Stimulated activated CD8-positive, alpha-beta memory T cell treated with anti-CD3 and anti-CD28 coated beads, Interleukin-12 subunit alpha, Interleukin-12 subunit beta, amount 100 ng/mL, for 1 hour (primary cell): ENCODE results near the gene COL4A2.

Experiments used
- DNase-seq: peaks from one replicate; pipeline ENCODE4 v3.0.0-alpha.2; 2020; ENCODE audit warnings: low read depth

COL4A2 gene

DNA sequence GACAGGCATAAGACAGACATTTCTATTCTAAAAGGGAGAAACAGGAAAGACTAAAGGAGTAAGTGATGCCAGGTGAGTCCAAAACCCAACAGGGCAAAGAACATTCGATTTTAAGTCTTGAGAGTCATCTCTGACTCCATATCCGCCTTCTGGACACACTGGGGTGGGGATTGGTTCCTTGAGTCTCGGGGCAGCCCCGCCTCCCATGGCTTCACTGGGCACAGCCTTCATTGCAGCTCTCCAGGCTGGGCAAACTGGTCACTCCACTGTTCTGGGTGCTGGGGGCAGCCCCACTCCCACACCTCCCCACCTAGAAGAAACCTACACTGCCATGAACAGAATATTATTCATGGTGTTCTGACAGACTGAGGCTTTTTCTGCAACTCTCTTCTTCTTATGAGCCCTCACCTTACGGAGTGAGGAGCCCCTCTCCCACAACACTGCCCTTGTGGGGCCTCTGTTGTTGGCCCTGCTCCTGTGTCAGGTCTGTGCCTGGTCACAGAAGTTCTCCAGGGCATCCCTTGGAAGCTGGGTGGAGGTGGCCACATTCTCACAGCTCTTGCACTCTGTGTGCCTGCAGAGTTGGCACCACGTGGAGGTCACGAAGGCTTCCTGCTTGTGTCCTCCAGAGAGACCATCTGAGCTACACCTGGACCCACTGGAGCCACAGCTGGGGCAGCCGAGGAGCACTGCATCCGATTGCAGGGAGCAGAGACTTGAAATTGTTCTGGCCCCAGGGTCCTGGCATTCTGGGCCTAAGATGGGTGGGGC lies 95.4 kb downstream of the COL4A2 start:
- no peak for DNase-seq

DNA sequence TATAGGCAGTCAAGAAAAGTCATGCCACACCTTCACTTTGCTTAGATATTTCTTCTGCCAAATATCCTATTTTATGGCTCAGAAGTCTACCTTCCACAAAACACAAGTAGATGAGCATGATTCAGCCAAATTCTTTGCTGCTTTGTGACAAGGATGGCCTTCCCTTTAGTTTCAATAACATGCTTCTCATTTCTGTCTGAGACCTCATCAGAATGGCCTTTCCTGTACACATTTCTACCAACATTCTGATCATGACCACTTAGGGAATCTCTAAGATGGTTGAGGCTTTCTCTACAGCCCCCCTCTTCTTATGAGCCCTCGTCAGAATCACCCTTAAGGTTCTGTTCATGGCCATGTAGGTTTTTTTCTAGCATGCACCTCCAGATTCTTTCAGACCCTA lies 96.2 kb downstream of the COL4A2 start:
- no peak for DNase-seq

DNA sequence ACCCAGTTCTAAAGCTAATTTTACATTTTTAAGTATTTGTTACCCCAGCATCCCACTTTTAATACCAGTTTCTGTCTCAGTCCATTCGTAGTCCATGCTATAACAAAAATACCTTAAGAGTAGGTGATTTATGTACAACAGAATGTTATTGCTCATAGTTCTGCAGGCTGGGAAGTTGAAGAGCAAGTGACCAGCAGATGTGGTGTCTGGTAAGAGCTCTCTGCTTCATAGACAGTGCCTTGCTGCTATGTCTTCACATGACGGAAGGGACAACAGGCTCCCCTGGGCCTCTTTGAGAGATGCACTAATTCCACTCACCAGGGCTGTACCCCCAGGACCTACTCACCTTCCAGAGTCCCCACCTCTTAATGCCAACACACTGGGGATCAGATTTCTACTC lies 96.6 kb downstream of the COL4A2 start:
- DNase-seq, result no peak

DNA sequence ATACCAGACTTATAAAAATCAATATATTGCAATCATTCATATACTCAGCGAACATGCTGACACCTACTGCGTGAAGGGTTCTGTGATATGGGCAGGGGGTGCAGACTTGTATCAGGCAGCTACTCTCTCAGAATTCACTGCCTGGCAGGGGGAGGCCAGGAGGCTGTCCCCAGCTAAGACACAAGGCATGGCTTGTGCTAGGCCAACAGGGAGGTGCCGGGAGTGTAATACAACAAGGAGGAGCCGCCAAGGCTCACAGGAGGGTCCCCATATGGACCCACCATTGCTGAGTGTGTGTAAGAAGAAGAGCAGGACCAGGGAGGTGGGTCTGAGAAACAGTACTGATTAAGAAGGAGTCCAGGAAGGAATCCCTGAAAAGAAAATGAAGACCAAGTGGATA lies 97.2 kb downstream of the COL4A2 start:
- no peak for DNase-seq

DNA sequence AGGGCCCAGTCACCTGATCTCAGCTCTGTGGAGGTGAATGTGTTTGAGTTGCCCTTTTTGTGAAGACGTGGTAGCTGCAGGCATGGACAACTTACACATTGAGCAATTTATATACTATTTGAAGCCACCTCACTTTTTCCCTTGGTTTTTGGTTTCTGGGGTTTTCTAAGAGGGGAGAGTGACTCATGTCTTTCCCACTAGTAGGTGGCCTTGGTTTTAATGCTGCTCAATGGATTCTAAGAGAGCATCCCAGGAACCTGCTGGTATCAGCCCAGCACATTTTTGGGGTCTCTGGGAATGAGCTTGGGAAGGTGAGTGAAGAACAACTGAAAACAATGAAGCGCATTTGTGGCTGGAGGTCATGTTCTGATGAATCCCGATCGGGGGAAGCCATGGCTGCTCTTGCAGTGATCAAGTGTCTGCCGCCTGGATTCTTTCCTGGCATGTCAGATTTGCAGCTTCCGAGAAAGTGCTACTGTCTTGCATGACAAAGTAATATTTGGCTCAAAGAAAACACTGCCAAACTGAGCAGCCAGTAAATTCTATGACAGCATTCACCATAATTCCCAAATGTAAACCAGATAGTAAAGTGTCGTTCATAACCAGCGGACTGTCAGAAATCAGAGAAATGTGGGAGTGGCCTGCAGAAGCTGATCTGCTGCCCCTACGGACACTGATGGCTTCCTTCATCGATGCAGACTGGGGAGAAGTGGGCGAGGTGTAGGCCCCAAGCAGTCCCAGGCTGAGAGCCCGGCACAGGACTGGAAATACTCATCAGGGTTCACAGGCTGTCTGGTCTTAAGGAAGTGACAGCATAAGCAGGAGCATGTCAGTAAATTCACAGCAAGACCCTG lies 98.7 kb downstream of the COL4A2 start:
- no peak for DNase-seq

DNA sequence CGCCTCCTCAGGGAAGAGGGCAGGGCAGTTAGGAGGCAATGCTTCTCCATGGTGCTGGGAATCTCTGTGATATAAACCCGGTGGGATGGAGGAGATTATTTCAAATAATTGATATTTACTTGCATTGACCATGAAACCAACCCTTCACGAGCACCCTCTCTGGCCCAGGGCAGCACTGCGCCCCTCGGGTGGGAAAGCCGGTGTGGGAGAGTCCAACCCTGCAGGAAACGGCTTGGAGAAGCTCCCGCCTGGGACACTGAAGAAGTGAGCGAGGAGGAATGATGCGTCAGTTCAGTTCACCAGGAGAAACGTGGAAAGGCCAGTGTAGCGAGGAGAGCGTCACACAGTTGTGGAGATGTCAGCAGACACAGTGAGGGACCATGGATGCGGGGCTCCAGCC lies 99.9 kb downstream of the COL4A2 start:
- no peak for DNase-seq

DNA sequence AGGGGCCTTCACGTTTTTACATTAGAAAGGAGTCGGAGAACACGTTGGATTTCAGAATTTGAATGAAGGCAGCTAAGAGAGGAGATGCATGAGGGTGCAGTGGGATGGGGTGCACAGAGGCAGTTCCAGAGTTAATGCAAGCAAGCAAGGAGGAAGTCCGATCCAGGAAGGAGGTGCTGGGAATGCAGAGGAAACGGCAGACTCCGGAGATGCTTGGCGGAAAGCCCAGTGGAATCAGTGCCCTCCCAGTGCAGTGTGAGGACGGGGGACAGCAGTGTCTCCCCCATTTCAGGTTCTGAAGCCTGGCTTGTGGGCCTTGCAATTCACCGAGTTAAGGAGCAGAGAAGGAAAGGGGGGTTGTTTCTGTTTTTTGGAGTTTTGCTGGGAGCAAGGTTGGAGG lies 100.4 kb downstream of the COL4A2 start:
- DNase-seq, result no peak

DNA sequence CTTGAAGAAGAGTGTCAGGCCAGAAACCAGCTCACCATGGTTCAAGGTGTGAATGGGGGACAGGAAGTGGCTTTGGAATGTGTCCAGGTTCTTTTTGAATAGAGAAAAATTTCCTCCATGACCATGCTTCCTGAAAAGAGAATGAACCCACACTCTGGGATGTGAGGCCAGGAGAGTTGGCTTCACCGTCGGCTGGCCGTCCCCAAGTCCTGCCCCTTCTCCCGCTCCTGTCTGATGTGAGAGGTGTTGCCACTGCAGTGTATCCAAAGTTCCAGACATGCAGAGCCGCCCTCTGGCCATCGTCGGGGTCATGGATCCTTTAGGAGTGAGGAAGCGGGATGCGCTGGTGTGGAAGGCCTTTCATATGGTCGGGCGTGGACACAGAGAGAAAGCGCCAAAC lies 101.2 kb downstream of the COL4A2 start:
- DNase-seq, result no peak

DNA sequence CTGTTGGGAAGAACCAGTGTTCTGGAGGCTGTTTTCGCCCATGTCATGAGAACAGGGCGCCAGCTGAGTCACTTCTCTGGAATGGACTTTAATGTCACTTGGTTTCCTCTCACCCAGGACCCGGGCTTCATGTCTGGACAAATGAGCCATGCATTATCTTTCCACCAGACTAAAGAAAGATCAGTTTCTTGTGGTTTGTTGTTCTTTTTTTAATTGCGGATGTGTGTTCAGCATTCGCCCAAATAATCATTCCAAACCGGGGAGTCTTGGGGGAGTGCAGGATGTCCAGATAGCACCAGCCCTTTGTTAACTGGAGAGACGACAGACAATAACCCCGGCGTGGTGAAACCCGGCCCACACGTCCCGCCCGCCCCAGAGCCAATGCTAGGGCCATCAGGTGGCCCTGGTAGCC lies 102.5 kb downstream of the COL4A2 start:
- no peak for DNase-seq

DNA sequence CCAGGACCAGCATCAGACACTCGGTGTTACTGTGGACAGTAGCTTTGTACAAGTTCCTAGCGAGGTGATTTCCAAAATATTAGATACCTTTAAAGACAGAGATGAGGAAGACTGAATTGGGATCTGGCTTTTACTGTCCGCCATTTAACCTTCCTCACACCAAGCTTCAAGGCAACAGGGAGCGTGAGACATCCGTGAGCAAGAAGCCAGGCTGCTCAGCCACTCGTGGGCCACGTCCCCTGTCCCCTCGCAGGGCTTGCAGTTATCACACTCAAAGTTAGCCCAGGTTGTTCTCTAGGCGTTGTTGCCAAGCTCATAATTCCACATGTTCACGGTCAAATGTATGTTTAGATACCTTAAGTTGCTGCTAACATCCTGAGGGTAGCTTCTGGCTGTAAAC lies 102.9 kb downstream of the COL4A2 start:
- DNase-seq, result no peak

DNA sequence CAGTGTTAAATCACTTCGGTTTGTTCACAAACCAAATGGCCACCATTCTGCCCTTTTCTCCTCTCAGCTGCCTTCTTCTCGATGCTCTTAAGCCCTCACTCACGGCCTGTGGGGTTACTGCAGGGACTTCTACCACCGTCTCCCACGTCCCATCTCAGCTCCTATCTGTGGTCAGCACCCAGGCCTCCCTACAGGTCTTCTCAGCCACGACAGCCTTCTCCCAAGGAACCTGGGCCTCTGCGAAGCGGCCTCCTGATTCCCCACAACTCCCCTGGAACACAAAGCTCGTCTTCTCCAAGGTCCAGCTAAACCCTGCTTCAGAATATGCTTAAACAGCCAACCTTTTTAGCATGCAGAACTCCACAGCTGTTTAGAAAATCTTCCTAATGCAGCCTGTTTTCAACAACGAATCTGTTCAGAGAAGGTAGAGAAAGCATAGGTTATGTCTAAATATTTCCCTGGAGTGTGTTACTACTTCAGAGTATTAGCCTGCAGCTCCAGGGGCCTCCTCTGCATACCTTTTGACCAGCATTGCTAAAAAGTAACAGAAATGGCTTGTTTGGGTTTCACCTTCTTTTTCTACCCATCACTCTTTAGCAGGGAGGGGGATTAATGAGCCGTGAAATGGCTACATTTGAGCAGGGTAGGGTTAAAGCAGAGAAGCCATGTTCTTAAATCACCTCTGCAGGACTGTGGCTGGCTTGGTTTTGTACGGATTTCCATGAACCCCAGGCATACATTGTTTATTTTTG lies 104.0 kb downstream of the COL4A2 start:
- DNase-seq, result no peak

DNA sequence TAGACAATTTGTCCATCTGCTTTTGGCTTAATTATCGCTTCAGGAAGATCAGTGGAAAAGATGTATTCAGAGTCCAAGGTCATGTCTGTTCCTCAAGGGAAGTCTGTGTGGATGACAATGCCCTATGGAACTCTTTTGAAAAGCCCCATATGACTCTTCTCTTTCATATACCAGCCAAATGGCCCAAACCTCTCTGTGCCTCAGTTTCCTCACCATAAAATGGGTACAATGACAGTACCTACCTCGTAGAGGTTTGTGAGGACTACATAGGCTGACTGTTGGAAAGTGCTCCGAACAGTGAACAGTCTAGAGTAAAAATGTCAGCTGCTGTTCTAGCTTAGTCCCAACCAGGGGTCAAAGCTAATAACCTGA lies 104.6 kb downstream of the COL4A2 start:
- no peak for DNase-seq

DNA sequence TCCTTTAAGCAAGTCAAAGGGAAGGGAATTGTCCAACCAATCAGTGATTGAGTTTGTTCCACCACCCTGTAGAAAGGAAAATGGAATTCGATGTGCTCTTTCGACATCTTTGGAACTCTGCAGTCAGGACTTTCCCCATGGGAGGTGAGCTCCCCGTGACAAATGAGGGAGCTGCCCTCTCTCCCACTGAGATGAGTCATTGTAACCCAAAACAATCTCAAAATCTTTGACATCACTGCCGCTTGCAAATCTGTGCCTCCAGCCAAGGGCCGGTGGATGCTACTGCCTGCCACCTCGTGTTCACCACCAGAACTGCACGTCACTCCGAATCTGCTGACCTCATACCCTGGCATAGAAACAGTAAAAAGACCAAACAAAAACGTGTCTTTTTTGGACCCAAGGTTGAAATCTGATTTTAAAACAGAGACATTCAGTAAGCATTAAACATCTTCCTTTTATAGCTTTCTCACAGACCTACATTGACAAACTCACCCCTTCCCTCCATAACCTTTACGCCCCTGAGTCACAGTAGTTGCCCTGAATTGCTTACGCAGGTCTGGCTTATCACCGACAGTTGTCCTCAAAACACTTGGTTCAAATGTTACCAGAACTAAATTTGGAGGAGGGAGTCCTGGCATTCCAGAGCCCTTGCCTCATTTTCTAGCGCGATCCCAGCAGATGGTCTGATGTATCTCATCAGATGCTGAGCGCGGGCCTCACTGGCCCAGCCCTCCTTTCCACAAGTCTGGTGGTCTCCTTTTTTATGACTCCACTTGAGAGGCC lies 105.2 kb downstream of the COL4A2 start:
- DNase-seq, result peak; percentile 13

DNA sequence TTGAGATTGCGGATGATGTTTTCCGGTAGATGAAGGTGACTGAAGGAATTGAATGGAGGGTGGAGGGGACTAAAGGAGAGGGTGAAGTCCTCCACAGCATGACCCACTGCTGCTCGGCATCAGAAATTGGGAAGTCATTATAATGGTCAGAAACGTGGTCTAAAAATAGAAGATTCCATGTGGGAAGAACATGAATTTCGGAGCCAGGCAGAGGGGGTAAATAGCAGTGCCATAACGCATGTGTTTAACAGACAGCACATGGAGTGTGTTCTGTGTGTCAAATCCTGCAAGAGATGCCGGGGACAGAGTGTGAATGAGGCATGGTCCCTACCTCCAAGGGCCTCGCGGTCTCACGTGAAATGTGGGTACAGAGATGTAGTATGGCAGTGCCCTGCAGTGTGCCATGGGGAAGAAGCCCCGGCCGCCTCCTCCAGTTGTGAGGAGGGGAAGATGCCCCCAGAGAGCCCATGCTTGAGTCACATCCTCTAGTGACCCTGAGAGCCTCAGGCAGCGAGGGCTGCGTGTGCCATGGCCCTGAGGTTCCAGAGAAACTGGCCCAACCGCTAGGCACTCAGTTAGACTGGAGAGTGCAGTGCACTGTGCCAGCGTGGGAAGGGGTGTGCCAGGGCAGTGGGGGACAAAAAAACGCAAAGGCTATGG lies 106.1 kb downstream of the COL4A2 start:
- DNase-seq, result no peak

DNA sequence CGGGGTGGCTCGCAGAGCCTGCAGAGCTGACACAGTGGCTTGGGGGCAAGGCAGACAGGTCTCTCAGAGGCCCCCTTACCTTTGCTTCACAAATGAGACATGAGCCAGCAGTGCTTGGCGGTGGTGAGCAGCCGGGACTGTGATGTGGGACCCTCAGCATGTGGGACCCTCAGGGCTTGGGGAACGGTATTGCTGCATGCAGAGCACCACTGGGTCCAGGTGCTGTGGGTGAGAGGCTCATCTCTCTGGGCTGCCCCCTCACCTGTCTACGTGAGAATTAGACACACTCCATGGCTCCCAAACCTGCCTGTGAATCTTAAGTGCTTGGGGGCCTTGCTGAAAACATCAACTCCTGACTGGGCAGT lies 106.6 kb downstream of the COL4A2 start:
- no peak for DNase-seq

DNA sequence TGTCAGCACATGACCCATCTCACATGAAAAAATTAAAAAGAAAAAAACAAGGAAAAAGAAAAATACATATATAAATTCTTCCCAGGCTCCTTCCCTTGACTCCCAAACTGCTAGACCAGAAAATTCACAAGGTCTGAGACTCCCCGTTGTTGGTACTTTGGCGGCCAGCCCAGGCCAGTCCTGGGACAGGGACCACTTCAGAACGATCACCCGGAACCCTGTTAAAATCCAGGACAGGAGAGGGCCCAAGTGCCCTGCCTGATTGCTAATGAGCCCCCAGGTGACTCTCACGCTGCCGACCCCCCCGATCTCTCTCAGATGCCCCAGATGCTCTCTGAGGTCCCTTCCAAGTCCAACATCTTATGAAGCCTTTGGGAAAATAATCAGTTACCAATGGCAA lies 107.2 kb downstream of the COL4A2 start:
- no peak for DNase-seq

DNA sequence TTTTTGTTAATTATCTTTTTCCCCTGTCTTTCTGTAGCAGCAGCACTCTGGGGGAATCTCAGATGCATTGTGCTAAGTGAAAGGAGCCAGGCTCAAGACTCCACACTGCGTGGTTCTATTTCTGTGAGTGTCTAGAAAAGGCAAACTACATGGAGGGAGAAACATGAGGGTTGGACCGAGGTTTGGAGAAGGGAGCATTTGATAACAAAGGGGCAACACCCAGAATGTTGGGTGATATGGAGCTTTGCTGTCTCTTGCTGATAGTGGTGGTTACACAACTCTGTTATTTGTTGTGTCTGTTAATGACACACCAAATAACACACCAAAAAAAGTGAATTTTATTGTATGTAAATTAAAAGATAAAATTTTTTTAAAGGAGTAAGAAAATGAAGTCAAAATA lies 107.8 kb downstream of the COL4A2 start:
- no peak for DNase-seq

DNA sequence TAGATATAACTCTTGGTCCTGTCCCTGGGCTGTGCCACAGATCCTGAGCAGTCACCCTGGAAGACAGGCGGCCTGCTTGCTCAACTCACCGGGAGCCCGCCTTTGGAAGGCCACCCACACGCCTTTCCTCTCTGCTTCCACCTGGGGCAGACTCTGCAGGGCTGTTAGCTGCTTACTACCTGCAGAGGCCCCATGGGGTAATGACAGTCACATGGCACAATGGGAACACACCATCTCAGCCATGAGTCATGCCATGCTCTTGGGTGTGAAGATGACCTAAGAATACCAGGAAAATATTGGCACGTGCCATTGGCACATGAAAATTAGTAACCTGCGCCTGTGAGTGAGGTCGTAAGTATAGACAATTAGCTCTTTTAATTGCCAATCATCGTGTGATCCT lies 108.6 kb downstream of the COL4A2 start:
- no peak for DNase-seq

DNA sequence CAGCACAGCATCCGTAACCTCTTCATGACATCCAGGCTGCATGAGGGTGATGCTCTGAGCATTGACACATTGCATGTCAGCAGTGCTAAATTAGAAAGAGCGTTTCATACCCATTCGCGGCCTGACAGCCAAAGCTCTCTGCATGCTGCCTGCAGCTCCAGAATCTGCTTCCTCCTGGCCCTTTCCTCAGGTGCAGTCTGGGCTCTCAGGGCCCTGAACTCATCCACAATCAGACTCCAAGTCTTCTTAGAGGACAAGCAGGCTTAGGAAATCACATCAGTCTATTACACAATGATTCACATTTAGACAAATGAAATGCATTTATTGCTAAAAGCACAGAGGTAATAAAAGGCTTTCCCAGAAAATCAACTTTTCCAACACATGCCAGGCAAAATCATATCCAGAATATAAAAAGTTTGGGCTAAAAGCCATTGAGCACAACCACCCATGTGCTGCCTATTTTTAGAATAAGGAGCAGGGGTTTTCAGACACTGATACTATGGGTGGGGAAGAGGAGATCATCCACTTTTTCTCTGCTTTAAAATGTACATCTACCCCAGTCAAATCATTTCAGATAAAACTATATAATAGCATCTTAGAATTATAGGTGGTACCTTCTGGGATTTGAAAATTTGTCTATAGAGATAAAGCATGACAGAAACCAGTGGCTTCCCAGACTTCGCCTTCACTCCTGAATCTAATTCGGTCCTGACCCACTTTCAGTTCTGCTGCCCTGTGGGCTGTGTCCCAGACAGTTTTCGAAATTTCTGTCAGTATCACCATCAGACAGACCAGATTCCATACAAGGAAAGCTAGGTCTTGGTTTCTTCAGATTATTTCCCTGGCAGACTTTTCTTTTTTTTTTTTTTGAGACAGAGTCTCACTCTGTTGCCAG lies 109.3 kb downstream of the COL4A2 start:
- DNase-seq, result no peak

DNA sequence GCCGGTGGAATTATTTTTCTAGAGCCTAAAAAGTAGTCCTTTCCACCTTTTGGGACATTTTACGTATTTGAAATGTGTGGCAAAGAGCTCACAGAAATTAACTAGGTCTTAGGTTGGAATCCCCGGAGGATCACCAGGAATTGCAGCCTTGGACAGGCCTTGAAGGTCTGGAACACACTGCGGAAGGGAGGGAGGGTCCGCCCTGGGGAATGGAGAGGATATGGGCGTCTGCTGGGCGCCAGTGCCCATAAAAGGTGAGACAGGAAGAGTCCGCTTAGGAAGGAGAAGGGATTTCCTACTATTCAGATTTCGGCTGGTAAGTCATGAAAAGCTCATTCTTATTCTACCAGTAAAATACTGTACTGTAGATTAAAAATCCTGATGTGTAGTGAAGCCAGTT lies 111.9 kb downstream of the COL4A2 start:
- DNase-seq, result no peak

DNA sequence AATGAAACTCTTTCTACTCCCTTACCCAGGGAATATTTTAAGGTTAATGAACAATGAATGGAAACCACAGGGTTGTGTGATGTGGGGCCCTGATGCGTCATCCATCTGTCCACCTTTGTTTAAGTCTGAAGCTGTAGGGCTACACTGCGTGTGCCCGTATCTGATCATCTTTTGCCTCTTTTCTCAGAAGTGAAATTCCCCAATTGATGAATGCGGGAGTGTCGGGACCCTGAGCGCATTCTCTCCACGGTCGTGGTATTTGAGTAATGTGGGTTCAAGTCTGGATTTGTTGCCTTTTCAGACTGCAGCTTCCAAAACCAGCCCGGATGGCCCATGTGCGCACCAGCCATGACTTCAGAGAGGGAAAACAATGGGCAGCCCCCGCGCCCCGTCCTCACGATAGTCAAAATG lies 112.3 kb downstream of the COL4A2 start:
- no peak for DNase-seq
